WERI-Rb-1 (cell line): ENCODE measurements around the gene C11orf68.

ENCODE experiments used
- DNase-seq: peaks from one replicate; pipeline ENCODE4 v3.0.0-alpha.2; 2020
- H3K27ac ChIP-seq: fragments of 250-450 bp; sonication (Bioruptor Pico); 2 replicates; pipeline ENCODE4 v1.5.1; 2020; ENCODE audit warnings: mild to moderate bottlenecking, moderate library complexity
- H3K27me3 ChIP-seq: fragments of 250-450 bp; sonication (Bioruptor Pico); 2 replicates; pipeline ENCODE4 v1.5.1; 2021; ENCODE audit warnings: mild to moderate bottlenecking, low read depth, moderate library complexity; ENCODE audit not compliant: insufficient read depth, severe bottlenecking
- H3K36me3 ChIP-seq: fragments of 250-450 bp; sonication (Bioruptor Pico); 2 replicates; pipeline ENCODE4 v1.5.1; 2020; ENCODE audit warnings: mild to moderate bottlenecking, moderate library complexity
- H3K4me3 ChIP-seq: 2 replicates; pipeline ENCODE4 v1.5.1; 2011; ENCODE audit warnings: low read depth, mild to moderate bottlenecking, control low read depth, low read length
- H3K9me3 ChIP-seq: fragments of 250-450 bp; sonication (Bioruptor Pico); 2 replicates; pipeline ENCODE4 v1.5.1; 2021; ENCODE audit warnings: mild to moderate bottlenecking, moderate library complexity; ENCODE audit not compliant: severe bottlenecking
- CTCF ChIP-seq: IDR thresholded peaks from 2 replicates; pipeline ENCODE4 v1.5.1; 2011; ENCODE audit warnings: low read depth, mild to moderate bottlenecking, control low read depth, inconsistent platforms, low read length

Gene C11orf68

GRCh38 chr11:65916391-65916790 lies 2.5 kb downstream of the C11orf68 start:
- H3K4me3 ChIP-seq, result no peak overlapping the region
- H3K27me3 ChIP-seq, result no peaks in the 10 kb centered on the region
- no peak overlapping the region for H3K27ac ChIP-seq
- no peaks in the 10 kb centered on the region for H3K9me3 ChIP-seq
- no peak for DNase-seq
- H3K36me3 ChIP-seq, result peaks cover 2% of the 10 kb centered on the region; the same call in 1 of the 2 replicates
- no peak for TF ChIP-seq CTCF

DNA sequence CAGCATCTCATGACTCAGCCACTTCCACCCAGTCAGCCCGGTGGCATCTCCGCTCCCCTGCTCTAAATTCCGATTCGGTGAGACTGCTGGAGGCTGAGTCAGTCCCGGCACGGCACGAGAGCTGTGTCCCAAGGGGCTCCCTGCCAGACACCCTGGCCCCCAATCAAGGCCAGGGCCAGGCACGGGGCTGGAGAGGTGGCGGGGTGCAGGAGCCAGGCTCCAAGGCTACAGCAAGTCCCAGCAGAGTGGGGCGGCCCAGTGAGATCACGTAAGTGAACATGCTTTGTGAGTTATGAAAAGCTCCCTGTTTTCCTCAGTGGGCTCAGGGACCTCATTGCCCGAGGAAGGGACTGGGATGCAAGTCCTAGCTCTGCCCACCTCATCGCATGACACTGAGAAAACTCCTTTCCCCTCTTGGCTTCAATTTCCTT lies 3.0 kb downstream of the C11orf68 start:
- no peaks in the 10 kb centered on the region for H3K9me3 ChIP-seq
- DNase-seq, result no peak
- no peaks in the 10 kb centered on the region; the same call in 1 of the 2 replicates for H3K36me3 ChIP-seq
- no peak for TF ChIP-seq CTCF
- H3K4me3 ChIP-seq, result no peak overlapping the region
- no peaks in the 10 kb centered on the region for H3K27me3 ChIP-seq
- no peak overlapping the region for H3K27ac ChIP-seq

- Histone ChIP-seq H3K27ac (no peak overlapping the region), H3K27me3 (no peaks in the 10 kb centered on the region), H3K4me3 (no peak overlapping the region), H3K9me3 (no peaks in the 10 kb centered on the region), H3K36me3 (no peaks in the 10 kb centered on the region; the same call in 1 of the 2 replicates)
- TF ChIP-seq CTCF, result no peak
- peak; percentile 36 for DNase-seq
These were observed 3.6 kb downstream of the C11orf68 start for GRCh38 chr11:65915101-65915820.

DNA sequence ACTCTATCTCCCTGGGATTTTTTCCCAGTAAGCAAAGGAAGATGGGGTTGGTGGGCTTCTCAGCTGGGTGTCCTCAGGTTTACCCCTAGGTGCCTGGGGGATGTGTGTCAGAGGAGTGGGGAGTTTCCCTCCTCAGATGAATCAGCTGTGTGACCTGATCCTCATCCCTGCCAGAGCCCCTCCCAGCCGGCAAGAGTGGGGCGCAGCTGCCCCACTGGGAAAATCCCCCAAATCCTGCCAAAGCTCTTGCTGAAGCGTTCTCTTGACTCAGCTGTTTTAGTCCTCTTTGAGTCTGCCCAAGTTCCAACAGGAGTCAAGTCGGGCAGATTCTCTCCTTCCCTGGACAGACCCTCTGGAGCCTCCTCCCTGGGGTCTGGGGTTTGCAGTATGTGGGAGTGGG lies 6.0 kb downstream of the C11orf68 start:
- Histone ChIP-seq H3K36me3 (no peaks in the 10 kb centered on the region; the same call in 1 of the 2 replicates), H3K27ac (no peak overlapping the region), H3K9me3 (no peaks in the 10 kb centered on the region), H3K27me3 (no peaks in the 10 kb centered on the region), H3K4me3 (no peak overlapping the region)
- no peak for DNase-seq
- TF ChIP-seq CTCF, result no peak

- peak overlapping the region; percentile 34 for H3K27ac ChIP-seq
- no peaks in the 10 kb centered on the region for H3K36me3 ChIP-seq
- no peaks in the 10 kb centered on the region for H3K27me3 ChIP-seq
- H3K9me3 ChIP-seq, result no peaks in the 10 kb centered on the region
- peak; percentile 78 for DNase-seq
- peak; percentile 82 for TF ChIP-seq CTCF
- H3K4me3 ChIP-seq, result no peak overlapping the region
These were observed 6.9 kb downstream of the C11orf68 start for GRCh38 chr11:65911682-65912568.
